ENCODE measurements around the gene NARS2.

GRCh38 chr11:78459738-78460137 is 114.9 kb downstream of the NARS2 start:
- TF ChIP-seq CTCF (IDR thresholded peaks at IDR 0.05; ENCODE audit: insufficient read depth, low read length, poor library complexity, severe bottlenecking) (no peak), EZH2phosphoT487 (conservative IDR thresholded peaks at IDR 0.05; ENCODE audit: low read length) (no peak)

Data from SU-DHL-6 (cell line).